ENCODE data around the gene GPR160. TPM values are rescaled to one million over a fixed set of nuclear protein-coding genes. Genes with fewer than 3 reads are reported as not detected.

GPR160 gene
- total and polyA plus RNA-seq, 2 donors (not counting 1 experiment from before 2014, with no cell fraction given): 0.50 to 0.58 TPM

- H4K20me1 ChIP-seq (ENCODE audit: control insufficient read depth, extremely low read depth, insufficient read depth, low read length): no peaks in the 10 kb centered on the region
- H3K27ac ChIP-seq (ENCODE audit: insufficient read depth, low read length): no peak overlapping the region
- H2AFZ ChIP-seq (ENCODE audit: low read length): no peak overlapping the region
- H3K4me3 ChIP-seq (replicated peaks in 1 of 4; ENCODE audit: control extremely low read depth in 1 of 4, insufficient read depth in 1 of 4, low read depth in 3 of 4, low read length in 4 of 4): no peak overlapping the region
- TF ChIP-seq EZH2 (IDR thresholded peaks at IDR 0.05; ENCODE audit: low read length, missing control alignments) (no peak), CTCF (conservative IDR thresholded peaks at IDR 0.05 in 1 of 2, IDR thresholded peaks at IDR 0.05 in 1 of 2; ENCODE audit: low read depth in 1 of 2, low read length in 2 of 2) (no peak)
- peaks cover 3% of the 10 kb centered on the region for H3K4me1 ChIP-seq (ENCODE audit: control insufficient read depth, extremely low read depth, insufficient read depth, low read length)
- no peaks in the 10 kb centered on the region for H3K27me3 ChIP-seq (ENCODE audit: control insufficient read depth, insufficient read depth, low read length)
- no peaks in the 10 kb centered on the region for H3K9me3 ChIP-seq (ENCODE audit: control insufficient read depth, insufficient read depth, low read depth, low read length)
- H3K4me2 ChIP-seq (ENCODE audit: extremely low read depth, insufficient read depth, low read length): no peak overlapping the region
- DNase-seq (ENCODE audit: low read depth in 2 of 2): no peak
- H3K79me2 ChIP-seq (ENCODE audit: control insufficient read depth, insufficient read depth, low read length): no peaks in the 10 kb centered on the region
- no peak overlapping the region for H3K9ac ChIP-seq (ENCODE audit: insufficient read depth, low read length)
- no peaks in the 10 kb centered on the region for H3K36me3 ChIP-seq (ENCODE audit: control insufficient read depth, insufficient read depth, low read length)
These were observed 33.9 kb upstream of the GPR160 start for GRCh38 chr3:170003881-170004356.

DNA sequence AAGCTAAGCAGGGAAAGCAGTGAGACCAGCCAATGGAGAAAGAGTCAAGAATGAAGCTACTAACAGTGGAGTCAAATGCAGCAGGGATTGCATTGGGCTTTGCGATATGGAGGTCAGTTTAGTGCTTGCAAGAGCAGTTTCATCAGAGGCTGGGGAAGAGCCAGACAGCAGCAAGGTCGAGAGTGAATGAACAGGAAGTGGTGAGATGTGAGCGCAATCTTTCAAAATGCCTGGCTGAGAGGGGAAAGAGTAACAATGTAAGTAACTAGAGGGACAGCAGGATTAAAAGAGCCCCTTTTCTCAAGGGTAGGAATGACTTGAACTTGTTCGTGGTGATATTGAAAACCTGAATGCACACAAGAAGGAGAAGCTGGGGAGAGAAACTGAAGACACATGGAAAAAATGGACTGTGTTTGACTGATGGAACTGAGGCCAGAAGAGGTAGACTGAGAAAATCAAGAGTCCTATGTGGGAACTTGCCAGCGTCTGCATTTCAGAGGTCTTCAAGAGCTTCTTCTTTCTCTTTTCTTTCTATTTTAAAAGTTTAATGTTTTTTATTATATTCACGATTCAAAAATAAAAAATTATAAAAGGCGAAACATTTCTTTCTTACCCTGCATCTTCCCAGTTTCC is 30.6 kb upstream of the GPR160 start:
- Histone ChIP-seq H3K79me2 (ENCODE audit: control insufficient read depth, insufficient read depth, low read length) (no peaks in the 10 kb centered on the region), H3K4me1 (ENCODE audit: control insufficient read depth, extremely low read depth, insufficient read depth, low read length) (no peaks in the 10 kb centered on the region), H3K4me3 (replicated peaks in 1 of 4; ENCODE audit: control extremely low read depth in 1 of 4, insufficient read depth in 1 of 4, low read depth in 3 of 4, low read length in 4 of 4) (no peak overlapping the region), H3K9me3 (ENCODE audit: control insufficient read depth, insufficient read depth, low read depth, low read length) (no peaks in the 10 kb centered on the region), H3K9ac (ENCODE audit: insufficient read depth, low read length) (no peak overlapping the region), H3K27me3 (ENCODE audit: control insufficient read depth, insufficient read depth, low read length) (no peaks in the 10 kb centered on the region), H3K36me3 (ENCODE audit: control insufficient read depth, insufficient read depth, low read length) (no peaks in the 10 kb centered on the region), H2AFZ (ENCODE audit: low read length) (no peak overlapping the region), H3K27ac (ENCODE audit: insufficient read depth, low read length) (no peak overlapping the region), H3K4me2 (ENCODE audit: extremely low read depth, insufficient read depth, low read length) (no peak overlapping the region), H4K20me1 (ENCODE audit: control insufficient read depth, extremely low read depth, insufficient read depth, low read length) (no peaks in the 10 kb centered on the region)
- TF ChIP-seq EZH2 (IDR thresholded peaks at IDR 0.05; ENCODE audit: low read length, missing control alignments) (no peak), CTCF (conservative IDR thresholded peaks at IDR 0.05 in 1 of 2, IDR thresholded peaks at IDR 0.05 in 1 of 2; ENCODE audit: low read depth in 1 of 2, low read length in 2 of 2) (no peak)
- peak; percentile 70 to 80 for DNase-seq (ENCODE audit: low read depth in 2 of 2)

GRCh38 chr3:170010498-170010897 is 27.3 kb upstream of the GPR160 start:
- Histone ChIP-seq H3K9me3 (ENCODE audit: control insufficient read depth, insufficient read depth, low read depth, low read length) (no peaks in the 10 kb centered on the region), H3K79me2 (ENCODE audit: control insufficient read depth, insufficient read depth, low read length) (no peaks in the 10 kb centered on the region), H3K4me2 (ENCODE audit: extremely low read depth, insufficient read depth, low read length) (no peak overlapping the region), H3K9ac (ENCODE audit: insufficient read depth, low read length) (no peak overlapping the region), H2AFZ (ENCODE audit: low read length) (no peak overlapping the region), H4K20me1 (ENCODE audit: control insufficient read depth, extremely low read depth, insufficient read depth, low read length) (no peaks in the 10 kb centered on the region), H3K4me3 (replicated peaks in 1 of 4; ENCODE audit: control extremely low read depth in 1 of 4, insufficient read depth in 1 of 4, low read depth in 3 of 4, low read length in 4 of 4) (no peak overlapping the region), H3K27ac (ENCODE audit: insufficient read depth, low read length) (no peak overlapping the region), H3K36me3 (ENCODE audit: control insufficient read depth, insufficient read depth, low read length) (no peaks in the 10 kb centered on the region), H3K4me1 (ENCODE audit: control insufficient read depth, extremely low read depth, insufficient read depth, low read length) (no peaks in the 10 kb centered on the region), H3K27me3 (ENCODE audit: control insufficient read depth, insufficient read depth, low read length) (no peaks in the 10 kb centered on the region)
- no peak for DNase-seq (ENCODE audit: low read depth in 2 of 2)
- no peak for TF ChIP-seq EZH2 (IDR thresholded peaks at IDR 0.05; ENCODE audit: low read length, missing control alignments)
- no peak for TF ChIP-seq CTCF (conservative IDR thresholded peaks at IDR 0.05 in 1 of 2, IDR thresholded peaks at IDR 0.05 in 1 of 2; ENCODE audit: low read depth in 1 of 2, low read length in 2 of 2)
